SK-N-SH treated with all-trans-retinoic acid at 6 μM for 48 hours (cell line): ENCODE measurements around the gene SLC35B1.

Experiments used
- OSR1 ChIP-seq: fragments of 250-450 bp; sonication (Bioruptor Pico); IDR thresholded peaks from 2 replicates; pipeline ENCODE4 v1.8.0; 2022; ENCODE audit warnings: moderate library complexity, mild to moderate bottlenecking, inconsistent platforms
- PPARA ChIP-seq: fragments of 250-450 bp; sonication (Bioruptor Pico); IDR thresholded peaks from 2 replicates; pipeline ENCODE4 v1.5.0; 2020; ENCODE audit warnings: mild to moderate bottlenecking, borderline replicate concordance
- RARB ChIP-seq: fragments of 250-450 bp; sonication (Bioruptor Pico); IDR thresholded peaks from 2 replicates; pipeline ENCODE4 v1.8.0; 2021; ENCODE audit warnings: mild to moderate bottlenecking, moderate library complexity
- ZFP3 ChIP-seq: fragments of 250-450 bp; sonication (Bioruptor Pico); IDR thresholded peaks from 2 replicates; pipeline ENCODE4 v1.5.0; 2020; ENCODE audit warnings: mild to moderate bottlenecking, moderate library complexity
- ZFP30 ChIP-seq: fragments of 450-650 bp; formaldehyde crosslinking; IDR thresholded peaks from 2 replicates; pipeline ENCODE4 v1.5.0; 2022; ENCODE audit warnings: mild to moderate bottlenecking, moderate library complexity
- TF ChIP-seq, protein P1 (sequence below): fragments of 250-450 bp; sonication (Bioruptor Pico); IDR thresholded peaks from 2 replicates; pipeline ENCODE4 v1.8.0; 2020; ENCODE audit warnings: mild to moderate bottlenecking, moderate library complexity, borderline replicate concordance

DNA sequence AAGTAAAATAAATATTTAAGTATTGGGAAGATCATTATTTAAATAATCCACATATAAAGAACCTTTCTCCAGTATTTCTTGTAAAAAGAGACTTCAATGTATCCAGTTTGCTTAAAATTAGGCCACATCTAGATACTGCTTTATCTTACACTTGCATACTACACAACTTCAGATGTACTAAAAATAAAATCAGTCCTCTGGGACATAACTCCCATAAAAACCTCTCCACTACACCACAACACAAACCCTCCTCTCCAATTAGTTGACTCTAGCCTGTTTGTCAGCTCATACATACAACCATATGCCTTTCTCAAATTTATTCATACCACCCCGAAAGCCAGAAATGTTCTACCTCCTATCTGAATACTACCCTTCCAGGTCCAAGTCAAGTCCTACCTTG lies 51.5 kb downstream of the SLC35B1 start:
- TF ChIP-seq ZFP3 (CRISPR knock-in tag) (no peak), RARB (CRISPR knock-in tag) (no peak), OSR1 (CRISPR knock-in tag) (no peak), ZFP30 (no peak), PPARA (CRISPR knock-in tag) (no peak)
- TF ChIP-seq, protein P1, sequence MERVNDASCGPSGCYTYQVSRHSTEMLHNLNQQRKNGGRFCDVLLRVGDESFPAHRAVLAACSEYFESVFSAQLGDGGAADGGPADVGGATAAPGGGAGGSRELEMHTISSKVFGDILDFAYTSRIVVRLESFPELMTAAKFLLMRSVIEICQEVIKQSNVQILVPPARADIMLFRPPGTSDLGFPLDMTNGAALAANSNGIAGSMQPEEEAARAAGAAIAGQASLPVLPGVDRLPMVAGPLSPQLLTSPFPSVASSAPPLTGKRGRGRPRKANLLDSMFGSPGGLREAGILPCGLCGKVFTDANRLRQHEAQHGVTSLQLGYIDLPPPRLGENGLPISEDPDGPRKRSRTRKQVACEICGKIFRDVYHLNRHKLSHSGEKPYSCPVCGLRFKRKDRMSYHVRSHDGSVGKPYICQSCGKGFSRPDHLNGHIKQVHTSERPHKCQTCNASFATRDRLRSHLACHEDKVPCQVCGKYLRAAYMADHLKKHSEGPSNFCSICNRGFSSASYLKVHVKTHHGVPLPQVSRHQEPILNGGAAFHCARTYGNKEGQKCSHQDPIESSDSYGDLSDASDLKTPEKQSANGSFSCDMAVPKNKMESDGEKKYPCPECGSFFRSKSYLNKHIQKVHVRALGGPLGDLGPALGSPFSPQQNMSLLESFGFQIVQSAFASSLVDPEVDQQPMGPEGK (CRISPR knock-in tag) = no peak
